Right lobe of liver (tissue), 4 donors: Measurements from ENCODE around the gene SIK2.

ENCODE experiments used
- POLR2A ChIP-seq: fragments of 450-650 bp; IDR thresholded peaks from one replicate; pipeline ENCODE4 v1.6.1; 2017; ENCODE audit warnings: antibody characterized with exemption, mild to moderate bottlenecking
- TF ChIP-seq, protein P1 (sequence below), 4 donors: fragments of 200-600 bp in 3 of 4; fragments of 450-650 bp in 1 of 4; IDR thresholded peaks; one replicate each; pipeline versions ENCODE4 v1.5.1 to v1.8.0; 2016 to 2022; ENCODE audit warnings: antibody characterized with exemption in 4 of 4, mild to moderate bottlenecking in 2 of 4
- donor health status: DM: no; HTN: no; CAD: no.
- donor health status: DM: no; HTN: no; CAD: no.
- donor health status: DM: no; HTN: yes; CAD: no.

DNA sequence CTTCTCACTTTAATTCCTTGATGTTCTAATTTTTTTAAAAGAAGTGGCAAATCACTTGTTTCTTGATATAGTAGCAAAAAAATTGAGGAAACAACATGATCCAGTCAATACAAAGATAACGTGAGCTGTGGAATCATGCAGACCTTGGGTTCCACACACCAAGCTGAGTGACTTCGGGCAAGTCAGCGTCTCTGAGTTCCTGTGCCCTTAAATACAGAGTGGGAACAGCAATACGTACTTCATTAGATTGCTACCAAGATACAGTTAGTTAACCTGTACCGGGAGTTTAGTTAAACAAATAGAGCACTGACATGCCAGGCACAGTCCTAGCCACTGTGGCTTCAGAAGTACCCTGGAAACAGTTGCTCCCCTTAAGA lies 105.4 kb downstream of the SIK2 start:
- TF ChIP-seq, protein P1, sequence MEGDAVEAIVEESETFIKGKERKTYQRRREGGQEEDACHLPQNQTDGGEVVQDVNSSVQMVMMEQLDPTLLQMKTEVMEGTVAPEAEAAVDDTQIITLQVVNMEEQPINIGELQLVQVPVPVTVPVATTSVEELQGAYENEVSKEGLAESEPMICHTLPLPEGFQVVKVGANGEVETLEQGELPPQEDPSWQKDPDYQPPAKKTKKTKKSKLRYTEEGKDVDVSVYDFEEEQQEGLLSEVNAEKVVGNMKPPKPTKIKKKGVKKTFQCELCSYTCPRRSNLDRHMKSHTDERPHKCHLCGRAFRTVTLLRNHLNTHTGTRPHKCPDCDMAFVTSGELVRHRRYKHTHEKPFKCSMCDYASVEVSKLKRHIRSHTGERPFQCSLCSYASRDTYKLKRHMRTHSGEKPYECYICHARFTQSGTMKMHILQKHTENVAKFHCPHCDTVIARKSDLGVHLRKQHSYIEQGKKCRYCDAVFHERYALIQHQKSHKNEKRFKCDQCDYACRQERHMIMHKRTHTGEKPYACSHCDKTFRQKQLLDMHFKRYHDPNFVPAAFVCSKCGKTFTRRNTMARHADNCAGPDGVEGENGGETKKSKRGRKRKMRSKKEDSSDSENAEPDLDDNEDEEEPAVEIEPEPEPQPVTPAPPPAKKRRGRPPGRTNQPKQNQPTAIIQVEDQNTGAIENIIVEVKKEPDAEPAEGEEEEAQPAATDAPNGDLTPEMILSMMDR (IDR thresholded peaks at IDR 0.05) = no peak
- no peak for TF ChIP-seq POLR2A
